Liver (tissue), 9 donors: ENCODE measurements around the gene RIMBP2. TPM values are rescaled to one million over a fixed set of nuclear protein-coding genes. Genes with fewer than 3 reads are reported as not detected.

Source experiments
- DNase-seq: peaks from one replicate; pipeline ENCODE4 v3.0.0-alpha.2; 2017; ENCODE audit warnings: low spot score
- H3K27ac ChIP-seq, 2 donors: one replicate each; pipeline ENCODE4 v1.7.0; 2013; ENCODE audit warnings: inconsistent platforms in 2 of 2, low read length in 2 of 2, control low read depth in 1 of 2, low read depth in 1 of 2, mild to moderate bottlenecking in 1 of 2
- H3K27me3 ChIP-seq, 4 donors: one replicate each; pipeline versions ENCODE4 v1.6.1 to v1.7.0; 2013; ENCODE audit warnings: low read length in 3 of 4, inconsistent platforms in 1 of 4, mild to moderate bottlenecking in 1 of 4, moderate library complexity in 1 of 4; ENCODE audit not compliant: control insufficient read depth in 4 of 4, insufficient read depth in 4 of 4
- H3K36me3 ChIP-seq, 4 donors: one replicate each; pipeline versions ENCODE4 v1.6.1 to v1.7.0; 2013; ENCODE audit warnings: low read length in 3 of 4, mild to moderate bottlenecking in 3 of 4, low read depth in 1 of 4, moderate library complexity in 1 of 4; ENCODE audit not compliant: control insufficient read depth in 4 of 4, insufficient read depth in 3 of 4
- H3K4me1 ChIP-seq, 4 donors: one replicate each; pipeline versions ENCODE4 v1.6.1 to v1.7.0; 2013; ENCODE audit warnings: low read length in 3 of 4, mild to moderate bottlenecking in 3 of 4, moderate library complexity in 1 of 4; ENCODE audit not compliant: control insufficient read depth in 4 of 4, insufficient read depth in 4 of 4
- H3K4me3 ChIP-seq, 3 donors: one replicate each; pipeline versions ENCODE4 v1.6.1 to v1.7.0; 2013; ENCODE audit warnings: low read length in 3 of 3, control low read depth in 1 of 3, low read depth in 1 of 3, mild to moderate bottlenecking in 1 of 3
- H3K9ac ChIP-seq, 2 donors: one replicate each; pipeline ENCODE4 v1.7.0; 2013; ENCODE audit warnings: low read length in 2 of 2, mild to moderate bottlenecking in 2 of 2, moderate library complexity in 2 of 2, control low read depth in 1 of 2, low read depth in 1 of 2
- H3K9me3 ChIP-seq, 4 donors: one replicate each; pipeline versions ENCODE4 v1.6.1 to v1.7.0; 2013; ENCODE audit warnings: low read length in 3 of 4; ENCODE audit not compliant: control insufficient read depth in 4 of 4
- ATF3 ChIP-seq: IDR thresholded peaks from 2 replicates; pipeline ENCODE4 v1.6.1; 2016; ENCODE audit warnings: antibody characterized with exemption
- CTCF ChIP-seq: fragments of 150-350 bp; IDR thresholded peaks from 2 replicates; pipeline ENCODE4 v1.5.1; 2017; ENCODE audit warnings: improper control_type of control experiment, low read depth, low read length; ENCODE audit not compliant: missing input control
- EGR1 ChIP-seq, 2 donors: IDR thresholded peaks; 2 replicates each; pipeline ENCODE4 v1.6.1; 2016 to 2018; ENCODE audit warnings: antibody characterized with exemption in 2 of 2, low read depth in 2 of 2
- FOXA1 ChIP-seq: IDR thresholded peaks from 2 replicates; pipeline ENCODE4 v1.6.1; 2016; ENCODE audit warnings: antibody characterized with exemption
- FOXA2 ChIP-seq: IDR thresholded peaks from 2 replicates; pipeline ENCODE4 v1.6.1; 2016; ENCODE audit warnings: antibody characterized with exemption
- GABPA ChIP-seq, 2 donors: IDR thresholded peaks in 1 of 2; conservative IDR thresholded peaks in 1 of 2; 2 replicates each; pipeline ENCODE4 v1.6.1; 2016; ENCODE audit warnings: antibody characterized with exemption in 2 of 2, mild to moderate bottlenecking in 1 of 2, moderate library complexity in 1 of 2
- HNF4A ChIP-seq, 2 donors: conservative IDR thresholded peaks; 2 replicates each; pipeline ENCODE4 v1.6.1; 2016; ENCODE audit warnings: antibody characterized with exemption in 2 of 2, mild to moderate bottlenecking in 2 of 2
- HNF4G ChIP-seq: IDR thresholded peaks from 2 replicates; pipeline ENCODE4 v1.6.1; 2016; ENCODE audit warnings: antibody characterized with exemption
- JUND ChIP-seq, 2 donors: IDR thresholded peaks; 2 replicates each; pipeline ENCODE4 v1.6.1; 2016; ENCODE audit warnings: antibody characterized with exemption in 2 of 2
- NR2F2 ChIP-seq: IDR thresholded peaks from 2 replicates; pipeline ENCODE4 v1.6.1; 2016; ENCODE audit warnings: antibody characterized with exemption
- RAD21 ChIP-seq, 2 donors: IDR thresholded peaks; 2 replicates each; pipeline ENCODE4 v1.6.1; 2016; ENCODE audit warnings: antibody characterized with exemption in 2 of 2, mild to moderate bottlenecking in 2 of 2
- RXRA ChIP-seq, 2 donors: IDR thresholded peaks; 2 replicates each; pipeline ENCODE4 v1.6.1; 2017 to 2018; ENCODE audit warnings: antibody characterized with exemption in 2 of 2, mild to moderate bottlenecking in 1 of 2
- SP1 ChIP-seq: IDR thresholded peaks from 2 replicates; pipeline ENCODE4 v1.6.1; 2018; ENCODE audit warnings: antibody characterized with exemption, mild to moderate bottlenecking
- TAF1 ChIP-seq: conservative IDR thresholded peaks from 2 replicates; pipeline ENCODE4 v1.6.1; 2016; ENCODE audit warnings: antibody characterized with exemption, mild to moderate bottlenecking
- WGBS: extraction: QIAGEN DNeasy Blood & Tissue Kit; methylation state at CpG from one replicate; pipeline ENCODE4 v1.1.7; 2013; 5-methylcytosine and 5-hydroxymethylcytosine counted together
- polyA plus RNA-seq, 2 donors: library from polyadenylated mRNA; stranded (reverse) in 1 of 2; unstranded in 1 of 2; fragments of 200-250 nt in 1 of 2; fragments of >200 nt in 1 of 2; fragmentation: Nextera tagmentation in 1 of 2; extraction: Ambion mirVana in 1 of 2; gene quantifications; one replicate each; pipeline versions ENCODE4 v1.2.1 to v1.2.3, GENCODE V29; 2013 to 2015
- total RNA-seq, 2 donors: library from RNA; depleted of rRNA; stranded (reverse); fragments of >200 nt; gene quantifications; one replicate each; pipeline ENCODE4 v1.2.3, GENCODE V29; 2014
- TF ChIP-seq, protein P1 (sequence below): IDR thresholded peaks from 2 replicates; pipeline ENCODE4 v1.6.1; 2016; ENCODE audit warnings: antibody characterized with exemption
- donor health status: healthy.
- donor health status: healthy.
- donor health status: healthy.
- donor health status: healthy.
- donor health status: healthy.

RIMBP2 gene
- total and polyA plus RNA-seq, 4 donors = 0.01 to 0.17 (median 0.09) TPM; not detected in 1

DNA sequence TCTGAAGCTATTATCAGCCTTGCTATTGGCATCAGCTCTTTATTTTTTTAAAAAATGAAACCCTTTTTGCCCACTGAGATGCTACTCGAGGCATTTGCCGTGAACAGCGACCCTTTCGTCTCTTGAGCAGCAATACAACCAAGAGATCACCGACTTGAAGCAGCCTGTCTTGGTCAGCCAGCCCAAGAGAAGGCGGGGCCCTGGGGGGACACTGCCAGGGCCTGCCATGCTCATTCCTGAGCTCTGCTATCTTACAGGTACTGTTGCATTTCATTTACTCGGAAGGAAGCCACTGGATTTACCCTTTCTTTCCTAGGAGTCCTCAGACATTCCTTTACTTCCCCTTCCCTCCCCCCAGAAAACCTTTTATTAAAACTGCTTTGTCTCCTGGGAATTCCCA lies 361.7 kb downstream of the RIMBP2 start:
- TF ChIP-seq SP1 (no peak), ATF3 (no peak), GABPA (IDR thresholded peaks at IDR 0.05 in 1 of 2, conservative IDR thresholded peaks at IDR 0.05 in 1 of 2) (no peak), FOXA1 (no peak)
- TF ChIP-seq, protein P1, sequence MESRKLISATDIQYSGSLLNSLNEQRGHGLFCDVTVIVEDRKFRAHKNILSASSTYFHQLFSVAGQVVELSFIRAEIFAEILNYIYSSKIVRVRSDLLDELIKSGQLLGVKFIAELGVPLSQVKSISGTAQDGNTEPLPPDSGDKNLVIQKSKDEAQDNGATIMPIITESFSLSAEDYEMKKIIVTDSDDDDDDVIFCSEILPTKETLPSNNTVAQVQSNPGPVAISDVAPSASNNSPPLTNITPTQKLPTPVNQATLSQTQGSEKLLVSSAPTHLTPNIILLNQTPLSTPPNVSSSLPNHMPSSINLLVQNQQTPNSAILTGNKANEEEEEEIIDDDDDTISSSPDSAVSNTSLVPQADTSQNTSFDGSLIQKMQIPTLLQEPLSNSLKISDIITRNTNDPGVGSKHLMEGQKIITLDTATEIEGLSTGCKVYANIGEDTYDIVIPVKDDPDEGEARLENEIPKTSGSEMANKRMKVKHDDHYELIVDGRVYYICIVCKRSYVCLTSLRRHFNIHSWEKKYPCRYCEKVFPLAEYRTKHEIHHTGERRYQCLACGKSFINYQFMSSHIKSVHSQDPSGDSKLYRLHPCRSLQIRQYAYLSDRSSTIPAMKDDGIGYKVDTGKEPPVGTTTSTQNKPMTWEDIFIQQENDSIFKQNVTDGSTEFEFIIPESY = no peak
- Histone ChIP-seq H3K4me3 (no peak overlapping the region), H3K27me3 (peaks cover 0 to 12% (median 3%) of the 10 kb centered on the region in 4 donors), H3K4me1 (no peaks in the 10 kb centered on the region), H3K9me3 (no peaks in the 10 kb centered on the region), H3K27ac (no peak overlapping the region), H3K36me3 (no peaks in the 10 kb centered on the region), H3K9ac (no peak overlapping the region)
- WGBS = 67% methylated on average over 7 of the region's 7 CpGs
- no peak for DNase-seq

GRCh38 chr12:130353081-130353480 lies 363.0 kb downstream of the RIMBP2 start:
- no peak for DNase-seq
- Histone ChIP-seq H3K27me3 (peaks cover 0 to 12% (median 0%) of the 10 kb centered on the region in 4 donors), H3K27ac (no peak overlapping the region), H3K4me3 (no peak overlapping the region), H3K9me3 (no peaks in the 10 kb centered on the region), H3K4me1 (no peaks in the 10 kb centered on the region), H3K9ac (no peak overlapping the region), H3K36me3 (no peaks in the 10 kb centered on the region)
- TF ChIP-seq RAD21 (IDR thresholded peaks at IDR 0.05) = no peak

GRCh38 chr12:130351326-130351725 lies 364.8 kb downstream of the RIMBP2 start:
- 86% methylated on average over 5 of the region's 5 CpGs for WGBS
- no peak for TF ChIP-seq RXRA (IDR thresholded peaks at IDR 0.05)
- no peak for TF ChIP-seq NR2F2
- no peak for TF ChIP-seq GABPA (IDR thresholded peaks at IDR 0.05 in 1 of 2, conservative IDR thresholded peaks at IDR 0.05 in 1 of 2)
- no peak for TF ChIP-seq TAF1
- TF ChIP-seq CTCF = no peak
- no peak for TF ChIP-seq SP1
- TF ChIP-seq FOXA1 = no peak
- no peak for TF ChIP-seq EGR1 (IDR thresholded peaks at IDR 0.05; ENCODE audit: low read depth in 2 of 2)
- TF ChIP-seq, protein P1 = no peak
- TF ChIP-seq HNF4A (conservative IDR thresholded peaks at IDR 0.05) = no peak
- TF ChIP-seq JUND (IDR thresholded peaks at IDR 0.05) = no peak
- TF ChIP-seq ATF3 = no peak
- no peak for TF ChIP-seq FOXA2
- no peak for TF ChIP-seq HNF4G

More at GRCh38 chr12:130351326-130351725, 364.8 kb downstream of the RIMBP2 start:
- Histone ChIP-seq H3K4me3 (no peak overlapping the region), H3K9ac (no peak overlapping the region), H3K36me3 (no peaks in the 10 kb centered on the region), H3K4me1 (peaks cover 0 to 10% (median 6%) of the 10 kb centered on the region in 4 donors), H3K27ac (no peak overlapping the region), H3K27me3 (peaks cover 0 to 3% (median 0%) of the 10 kb centered on the region in 4 donors), H3K9me3 (no peaks in the 10 kb centered on the region)
- DNase-seq = no peak
